Ascending aorta (tissue), 2 donors: ENCODE results near the gene NECAP2. TPM values are rescaled to one million over a fixed set of nuclear protein-coding genes. Genes with fewer than 3 reads are reported as not detected.

Experiments
- DNase-seq, 2 donors: peaks; one replicate each; pipeline ENCODE4 v3.0.0-alpha.2; 2019; ENCODE audit warnings: low spot score in 2 of 2
- H3K27ac ChIP-seq, 2 donors: fragments of 200-600 bp; sonication (generic); one replicate each; pipeline ENCODE4 v1.5.1; 2016 to 2017; ENCODE audit warnings: mild to moderate bottlenecking in 1 of 2
- H3K27me3 ChIP-seq: fragments of 200-600 bp; sonication (generic); one replicate; pipeline ENCODE4 v1.5.1; 2017
- H3K36me3 ChIP-seq, 2 donors: fragments of 200-600 bp; sonication (generic); one replicate each; pipeline ENCODE4 v1.5.1; 2016
- H3K4me1 ChIP-seq, 2 donors: fragments of 200-600 bp; sonication (generic); one replicate each; pipeline ENCODE4 v1.5.1; 2016 to 2017; ENCODE audit warnings: mild to moderate bottlenecking in 1 of 2
- H3K4me3 ChIP-seq, 2 donors: fragments of 200-600 bp; sonication (generic); one replicate each; pipeline ENCODE4 v1.5.1; 2016 to 2017; ENCODE audit warnings: mild to moderate bottlenecking in 1 of 2
- H3K9me3 ChIP-seq, 2 donors: fragments of 200-600 bp; sonication (generic); one replicate each; pipeline ENCODE4 v1.5.1; 2016
- CTCF ChIP-seq, 3 experiments: fragments of 200-600 bp in 2 of 3; fragments of 450-650 bp in 1 of 3; sonication (generic) in 2 of 3; IDR thresholded peaks; one replicate each; pipeline ENCODE4 v1.5.1; 2016 to 2019; ENCODE audit warnings: antibody characterized with exemption in 3 of 3, mild to moderate bottlenecking in 1 of 3, moderate library complexity in 1 of 3
- intact Hi-C: fragments of 100-400 bp; cut with DNase I; formaldehyde crosslinking; loops from one replicate; pipeline ENCODE4 v1.15.1; 2023
- total RNA-seq: library from RNA; depleted of rRNA; stranded (reverse); fragments of >200 nt; gene quantifications from one replicate; pipeline ENCODE4 v1.1.0, GENCODE V29; 2016

NECAP2 gene
- total RNA-seq, 1 donor from 2014 or later = 28.6 TPM

GRCh38 chr1:16420424-16421118, 20.0 kb upstream of the NECAP2 start:
- intact Hi-C loops = no loop called here
- H3K36me3 ChIP-seq = no peaks in the 10 kb centered on the region
- no peak overlapping the region for H3K27ac ChIP-seq
- H3K27me3 ChIP-seq = no peaks in the 10 kb centered on the region
- no peaks in the 10 kb centered on the region for H3K4me1 ChIP-seq
- no peak for DNase-seq
- no peak for TF ChIP-seq CTCF (IDR thresholded peaks at IDR 0.05)
- no peaks in the 10 kb centered on the region for H3K9me3 ChIP-seq
- H3K4me3 ChIP-seq = no peak overlapping the region

DNA sequence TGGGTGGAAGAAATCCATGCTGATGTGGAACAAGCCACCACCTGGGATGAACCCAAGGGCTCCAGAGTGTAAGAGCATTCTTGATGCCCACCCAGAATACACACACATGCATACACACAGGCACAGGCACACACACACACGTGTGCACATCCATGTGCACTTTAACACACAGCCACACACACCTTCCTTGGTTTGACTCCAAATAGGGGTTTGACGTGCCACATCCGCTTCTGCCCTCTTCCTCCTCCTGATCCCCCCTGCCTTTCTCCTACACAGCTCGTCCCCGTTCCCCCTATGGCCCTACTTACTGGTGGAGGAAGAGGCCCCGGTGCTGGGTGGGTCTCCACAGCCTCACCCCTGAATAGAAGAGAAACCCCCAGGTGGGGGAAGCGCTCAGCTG, 19.3 kb upstream of the NECAP2 start:
- no peak overlapping the region for H3K4me3 ChIP-seq
- H3K9me3 ChIP-seq = no peaks in the 10 kb centered on the region
- TF ChIP-seq CTCF (IDR thresholded peaks at IDR 0.05) = no peak
- no peaks in the 10 kb centered on the region for H3K4me1 ChIP-seq
- no peak for DNase-seq
- no peaks in the 10 kb centered on the region for H3K36me3 ChIP-seq
- no peak overlapping the region for H3K27ac ChIP-seq
- intact Hi-C loops = no loop called here
- H3K27me3 ChIP-seq = no peaks in the 10 kb centered on the region

DNA sequence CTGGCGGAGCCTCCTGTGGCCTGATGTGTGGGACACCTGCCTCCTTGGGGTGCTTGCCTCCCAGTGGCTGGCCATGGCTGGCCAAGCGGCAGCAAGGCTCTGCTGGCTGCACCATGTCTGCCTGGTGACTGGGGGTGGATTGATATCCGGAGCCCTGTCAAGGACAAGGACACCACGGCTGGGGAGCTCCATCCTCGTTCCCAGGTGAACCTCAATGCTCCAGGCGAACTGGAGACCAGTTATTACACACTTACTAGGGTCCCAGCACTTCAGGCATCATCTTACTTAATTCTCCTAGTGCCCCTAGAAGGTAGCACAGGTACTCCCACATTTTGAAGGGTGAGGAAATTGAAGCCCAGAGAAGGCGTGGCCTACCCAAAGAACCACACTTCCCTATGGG, 18.5 kb upstream of the NECAP2 start:
- H3K27ac ChIP-seq = no peak overlapping the region

GRCh38 chr1:16425125-16426025, 15.1 kb upstream of the NECAP2 start:
- no peaks in the 10 kb centered on the region for H3K36me3 ChIP-seq
- TF ChIP-seq CTCF (IDR thresholded peaks at IDR 0.05) = no peak
- DNase-seq = no peak
- no peaks in the 10 kb centered on the region for H3K9me3 ChIP-seq
- no peak overlapping the region for H3K4me3 ChIP-seq
- H3K4me1 ChIP-seq = no peaks in the 10 kb centered on the region
- no peaks in the 10 kb centered on the region for H3K27me3 ChIP-seq
- no peak overlapping the region for H3K27ac ChIP-seq
- intact Hi-C loops = no loop called here

More for the DNA sequence above, 18.5 kb upstream of the NECAP2 start:
- no peaks in the 10 kb centered on the region for H3K36me3 ChIP-seq
- H3K4me1 ChIP-seq = no peaks in the 10 kb centered on the region
- no peaks in the 10 kb centered on the region for H3K27me3 ChIP-seq
- TF ChIP-seq CTCF (IDR thresholded peaks at IDR 0.05) = no peak
- H3K9me3 ChIP-seq = no peaks in the 10 kb centered on the region
- DNase-seq = no peak
- intact Hi-C loops = no loop called here
- H3K4me3 ChIP-seq = no peak overlapping the region

- intact Hi-C loops = no loop called here
- Histone ChIP-seq H3K4me1 (no peaks in the 10 kb centered on the region), H3K4me3 (no peak overlapping the region), H3K27ac (no peak overlapping the region), H3K27me3 (no peaks in the 10 kb centered on the region), H3K36me3 (no peaks in the 10 kb centered on the region), H3K9me3 (no peaks in the 10 kb centered on the region)
- no peak for TF ChIP-seq CTCF (IDR thresholded peaks at IDR 0.05)
- DNase-seq = no peak
These were observed 9.9 kb upstream of the NECAP2 start for GRCh38 chr1:16430606-16431005.
